ENCODE data around the gene IL2RG. TPM values are rescaled to one million over a fixed set of nuclear protein-coding genes. Genes with fewer than 3 reads are reported as not detected.
A peak's percentile ranks its signal among the peaks of the same experiment; 100 is the strongest.

The IL2RG gene
- total RNA-seq, result 261 and 264 TPM in 2 replicates

- DNase-seq (peak; percentile 37), ATAC-seq (ENCODE audit: low read depth) (peak; percentile 90)
- intact Hi-C loops (cut with micrococcal nuclease), result loop anchor here (1.0 to 5.0 kb wide), 7 partner anchors 8 to 421 kb away; partner anchors contain the start of genes NONO, OGT and SNX12
- no peaks in the 10 kb centered on the region for H3K27me3 Mint-ChIP-seq
- POLR2A ChIA-PET, result interaction anchor here (0.8 to 3.9 kb wide), 12 partner anchors 10 to 255 kb away, joined by 3 to 76 read pairs (median 12); partner anchors contain the start of genes FOXO4, NONO, SNX12 and TAF1
- peaks cover 48% of the 10 kb centered on the region for H3K36me3 Mint-ChIP-seq (ENCODE audit: low read depth)
- no peaks in the 10 kb centered on the region for H3K9me3 Mint-ChIP-seq
- CTCF ChIA-PET, result interaction anchor here (1.8 to 2.8 kb wide), 2 partner anchors 11 to 19 kb away, joined by 6 to 17 read pairs; no protein-coding TSS in a partner anchor
- no peak for TF ChIP-seq CTCF (IDR thresholded peaks at IDR 0.05)
- peaks cover 67% of the 10 kb centered on the region for H3K4me1 Mint-ChIP-seq
- H3K27ac Mint-ChIP-seq, result peak within 1 kb of the TSS; percentile 99
- peak within 1 kb of the TSS; percentile 95 for H3K4me3 Mint-ChIP-seq
These were observed at the start of gene IL2RG for GRCh38 chrX:71111141-71111843. Gene IL2RG (minus strand): TSS chrX:71111577. CDS start chrX:71111539, 38 bp downstream.

- H3K27ac Mint-ChIP-seq, result no peak overlapping the region
- POLR2A ChIA-PET, result interaction anchor here (0.7 kb wide), 1 partner anchor 13 kb away, joined by 3 read pairs; no protein-coding TSS in a partner anchor
- intact Hi-C loops (cut with micrococcal nuclease), result no loop called here
These were observed 49.1 kb upstream of the IL2RG start for GRCh38 chrX:71160475-71160874.

GRCh38 chrX:71159335-71159734 lies 48.0 kb upstream of the IL2RG start:
- H3K4me3 Mint-ChIP-seq, result no peak overlapping the region
- no peak for DNase-seq
- CTCF ChIA-PET, result no interaction called here

More at GRCh38 chrX:71160475-71160874, 49.1 kb upstream of the IL2RG start:
- Mint-ChIP-seq H3K9me3 (no peaks in the 10 kb centered on the region), H3K4me3 (no peak overlapping the region), H3K27me3 (no peaks in the 10 kb centered on the region), H3K4me1 (peaks cover 9% of the 10 kb centered on the region), H3K36me3 (ENCODE audit: low read depth) (peaks cover 25% of the 10 kb centered on the region)
- DNase-seq, result no peak
- no peak for ATAC-seq (ENCODE audit: low read depth)
- no peak for TF ChIP-seq CTCF (IDR thresholded peaks at IDR 0.05)
- CTCF ChIA-PET, result no interaction called here

GRCh38 chrX:71158603-71159002 lies 47.2 kb upstream of the IL2RG start:
- CTCF ChIA-PET, result no interaction called here
- Mint-ChIP-seq H3K36me3 (ENCODE audit: low read depth) (peaks cover 21% of the 10 kb centered on the region), H3K9me3 (no peaks in the 10 kb centered on the region), H3K27ac (no peak overlapping the region), H3K4me3 (no peak overlapping the region), H3K27me3 (no peaks in the 10 kb centered on the region), H3K4me1 (peaks cover 13% of the 10 kb centered on the region)
- intact Hi-C loops (cut with micrococcal nuclease), result no loop called here
- POLR2A ChIA-PET, result no interaction called here
- ATAC-seq (ENCODE audit: low read depth) (no peak), DNase-seq (no peak)
- TF ChIP-seq CTCF (IDR thresholded peaks at IDR 0.05), result no peak

More at GRCh38 chrX:71159335-71159734, 48.0 kb upstream of the IL2RG start:
- intact Hi-C loops (cut with micrococcal nuclease), result no loop called here
- Mint-ChIP-seq H3K27me3 (no peaks in the 10 kb centered on the region), H3K27ac (no peak overlapping the region), H3K4me1 (peaks cover 13% of the 10 kb centered on the region), H3K36me3 (ENCODE audit: low read depth) (peaks cover 25% of the 10 kb centered on the region), H3K9me3 (no peaks in the 10 kb centered on the region)
- POLR2A ChIA-PET, result interaction anchor here (0.6 kb wide), 1 partner anchor 106 kb away, joined by 4 read pairs; no protein-coding TSS in a partner anchor
- TF ChIP-seq CTCF (IDR thresholded peaks at IDR 0.05), result no peak
- no peak for ATAC-seq (ENCODE audit: low read depth)

- peaks cover 15% of the 10 kb centered on the region for H3K36me3 Mint-ChIP-seq (ENCODE audit: low read depth)
- H3K9me3 Mint-ChIP-seq, result no peaks in the 10 kb centered on the region
- H3K27me3 Mint-ChIP-seq, result no peaks in the 10 kb centered on the region
- ChIA-PET CTCF (no interaction called here), POLR2A (no interaction called here)
- DNase-seq (no peak), ATAC-seq (ENCODE audit: low read depth) (no peak)
- intact Hi-C loops (cut with micrococcal nuclease), result no loop called here
- no peak overlapping the region for H3K4me3 Mint-ChIP-seq
- H3K27ac Mint-ChIP-seq, result no peak overlapping the region
- H3K4me1 Mint-ChIP-seq, result peaks cover 13% of the 10 kb centered on the region
- TF ChIP-seq CTCF (IDR thresholded peaks at IDR 0.05), result no peak
These were observed 43.3 kb upstream of the IL2RG start for GRCh38 chrX:71154641-71155040.
